ENCODE data around the gene PHKA1. TPM values are rescaled to one million over a fixed set of nuclear protein-coding genes. Genes with fewer than 3 reads are reported as not detected.

Gene PHKA1
- total RNA-seq, 3 donors from 2014 or later (not counting 1 experiment from before 2014, with no cell fraction given), result 0.13 to 0.24 (median 0.16) TPM

DNA sequence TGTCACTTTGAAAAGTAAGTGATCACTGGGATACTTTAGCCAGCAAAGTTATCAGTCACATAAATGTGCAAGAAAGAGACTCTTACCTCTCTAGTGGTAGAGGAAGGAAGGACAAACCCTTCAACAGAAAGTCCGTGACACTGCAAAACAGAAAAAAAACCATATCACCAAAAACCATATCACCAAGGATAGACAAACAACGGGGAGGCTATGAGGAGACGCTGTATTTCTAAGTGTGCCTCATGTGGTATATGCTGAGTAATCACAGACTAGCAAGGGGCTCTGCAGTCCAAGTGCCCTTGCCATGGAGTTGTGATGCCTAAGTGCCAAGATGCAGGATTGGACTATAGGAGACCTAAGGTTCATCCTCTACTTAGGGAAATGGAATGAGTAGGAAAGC is 129.9 kb downstream of the PHKA1 start:
- intact Hi-C loops (cut with micrococcal nuclease), result no loop called here
- ATAC-seq (no peak), DNase-seq (no peak)
- TF ChIP-seq, protein P1, sequence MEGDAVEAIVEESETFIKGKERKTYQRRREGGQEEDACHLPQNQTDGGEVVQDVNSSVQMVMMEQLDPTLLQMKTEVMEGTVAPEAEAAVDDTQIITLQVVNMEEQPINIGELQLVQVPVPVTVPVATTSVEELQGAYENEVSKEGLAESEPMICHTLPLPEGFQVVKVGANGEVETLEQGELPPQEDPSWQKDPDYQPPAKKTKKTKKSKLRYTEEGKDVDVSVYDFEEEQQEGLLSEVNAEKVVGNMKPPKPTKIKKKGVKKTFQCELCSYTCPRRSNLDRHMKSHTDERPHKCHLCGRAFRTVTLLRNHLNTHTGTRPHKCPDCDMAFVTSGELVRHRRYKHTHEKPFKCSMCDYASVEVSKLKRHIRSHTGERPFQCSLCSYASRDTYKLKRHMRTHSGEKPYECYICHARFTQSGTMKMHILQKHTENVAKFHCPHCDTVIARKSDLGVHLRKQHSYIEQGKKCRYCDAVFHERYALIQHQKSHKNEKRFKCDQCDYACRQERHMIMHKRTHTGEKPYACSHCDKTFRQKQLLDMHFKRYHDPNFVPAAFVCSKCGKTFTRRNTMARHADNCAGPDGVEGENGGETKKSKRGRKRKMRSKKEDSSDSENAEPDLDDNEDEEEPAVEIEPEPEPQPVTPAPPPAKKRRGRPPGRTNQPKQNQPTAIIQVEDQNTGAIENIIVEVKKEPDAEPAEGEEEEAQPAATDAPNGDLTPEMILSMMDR (IDR thresholded peaks at IDR 0.05), result no peak
- H3K9me3 Mint-ChIP-seq, result no peaks in the 10 kb centered on the region
- no peak overlapping the region for H3K27ac Mint-ChIP-seq
- no peaks in the 10 kb centered on the region for H3K4me1 Mint-ChIP-seq
- WGBS (ENCODE audit: insufficient coverage), result no CpG with 5 or more reads among the region's 3 CpGs
- Histone ChIP-seq H3K4me1 (ENCODE audit: control insufficient read depth, insufficient read depth, low read length) (no peaks in the 10 kb centered on the region), H3K36me3 (ENCODE audit: control insufficient read depth, insufficient read depth, low read length) (no peaks in the 10 kb centered on the region), H3K4me3 (ENCODE audit: low read length) (no peak overlapping the region), H3K27ac (ENCODE audit: low read length) (no peak overlapping the region), H3K9me3 (ENCODE audit: control insufficient read depth, insufficient read depth, low read length) (no peaks in the 10 kb centered on the region), H3K27me3 (ENCODE audit: control insufficient read depth, insufficient read depth, low read length) (no peaks in the 10 kb centered on the region)
- no peaks in the 10 kb centered on the region for H3K36me3 Mint-ChIP-seq
- peaks cover 4 to 5% of the 10 kb centered on the region in 2 donors for H3K27me3 Mint-ChIP-seq (ENCODE audit: low read depth in 2 of 2)
- no peak overlapping the region for H3K4me3 Mint-ChIP-seq

DNA sequence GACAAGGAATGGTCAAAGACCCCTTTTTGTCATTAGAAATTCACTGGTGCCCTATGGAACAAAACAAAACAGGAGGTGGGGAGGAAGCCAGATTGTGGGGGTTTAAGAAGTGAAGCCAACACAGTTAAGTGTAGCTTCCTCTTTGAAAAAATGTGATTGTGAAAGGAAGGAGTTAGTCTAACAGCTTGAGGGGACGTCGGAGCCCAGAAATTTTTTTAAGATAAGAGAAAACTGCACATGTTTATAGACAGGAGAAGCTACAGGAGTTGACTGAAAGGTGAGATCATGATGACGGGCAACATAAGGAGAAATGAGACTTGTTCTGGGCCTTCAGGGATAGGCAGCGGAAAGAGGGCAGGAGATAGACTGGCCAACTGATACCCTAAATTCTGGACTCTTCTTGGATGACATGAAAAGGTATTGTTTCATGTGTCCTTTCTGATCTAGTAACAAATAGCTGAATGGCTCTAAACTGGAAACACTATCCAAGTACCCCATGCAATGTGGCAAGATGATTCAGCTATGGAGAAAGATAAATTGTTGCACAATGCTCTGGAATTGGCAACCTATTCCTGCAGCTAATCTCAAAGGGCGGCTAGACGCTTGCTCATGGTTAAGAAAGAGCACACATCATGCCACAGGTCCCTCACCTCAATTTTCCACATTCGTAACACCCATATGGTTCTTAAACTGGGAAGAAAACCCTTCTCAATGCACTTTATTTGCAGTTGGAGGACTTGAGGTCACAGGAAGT is 137.8 kb downstream of the PHKA1 start:
- H3K4me1 ChIP-seq (ENCODE audit: control insufficient read depth, insufficient read depth, low read length), result no peaks in the 10 kb centered on the region
- intact Hi-C loops (cut with micrococcal nuclease), result no loop called here
- peaks cover 0 to 10% of the 10 kb centered on the region in 2 donors for H3K4me1 Mint-ChIP-seq
- H3K36me3 ChIP-seq (ENCODE audit: control insufficient read depth, insufficient read depth, low read length), result no peaks in the 10 kb centered on the region
- no peak overlapping the region for H3K27ac Mint-ChIP-seq
- no peak overlapping the region for H3K27ac ChIP-seq (ENCODE audit: low read length)
- H3K27me3 ChIP-seq (ENCODE audit: control insufficient read depth, insufficient read depth, low read length), result no peaks in the 10 kb centered on the region
- DNase-seq, result no peak
- H3K36me3 Mint-ChIP-seq, result no peaks in the 10 kb centered on the region
- no peaks in the 10 kb centered on the region for H3K9me3 Mint-ChIP-seq
- peaks cover 4 to 27% of the 10 kb centered on the region in 2 donors for H3K27me3 Mint-ChIP-seq (ENCODE audit: low read depth in 2 of 2)
- H3K9me3 ChIP-seq (ENCODE audit: control insufficient read depth, insufficient read depth, low read length), result no peaks in the 10 kb centered on the region
- H3K4me3 Mint-ChIP-seq, result no peak overlapping the region
- TF ChIP-seq, protein P1 (IDR thresholded peaks at IDR 0.05), result no peak
- 51% methylated on average over 6 of the region's 7 CpGs for WGBS (ENCODE audit: insufficient coverage)
- ATAC-seq, result no peak
- H3K4me3 ChIP-seq (ENCODE audit: low read length), result no peak overlapping the region

DNA sequence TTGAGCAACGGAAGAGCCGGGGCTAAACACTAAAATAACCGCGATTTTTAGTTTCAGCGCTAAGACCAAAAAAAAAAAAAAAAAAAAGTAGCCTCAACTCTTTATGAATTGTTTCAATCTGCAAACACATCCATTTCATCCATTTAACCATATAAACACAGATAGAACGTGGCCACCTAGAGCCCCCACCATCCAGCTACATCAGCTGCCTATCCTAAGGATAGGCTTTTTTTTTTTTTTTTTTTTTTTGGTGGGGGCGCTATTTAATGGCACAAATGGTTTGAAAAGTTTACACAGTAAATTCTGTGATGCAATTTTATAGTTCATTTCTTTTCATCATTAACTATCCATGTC is 141.0 kb downstream of the PHKA1 start:
- WGBS (ENCODE audit: insufficient coverage), result 0% methylated on average over 3 of the region's 7 CpGs
- Histone ChIP-seq H3K9me3 (ENCODE audit: control insufficient read depth, insufficient read depth, low read length) (no peaks in the 10 kb centered on the region), H3K27me3 (ENCODE audit: control insufficient read depth, insufficient read depth, low read length) (no peaks in the 10 kb centered on the region), H3K36me3 (ENCODE audit: control insufficient read depth, insufficient read depth, low read length) (peaks cover 3% of the 10 kb centered on the region), H3K27ac (ENCODE audit: low read length) (no peak overlapping the region), H3K4me3 (ENCODE audit: low read length) (peak overlapping the region; percentile 74), H3K4me1 (ENCODE audit: control insufficient read depth, insufficient read depth, low read length) (no peaks in the 10 kb centered on the region)
- Mint-ChIP-seq H3K9me3 (no peaks in the 10 kb centered on the region), H3K36me3 (no peaks in the 10 kb centered on the region), H3K4me1 (peaks cover 0 to 10% of the 10 kb centered on the region in 2 donors), H3K27ac (peak overlapping the region; percentile 73 to 91), H3K27me3 (ENCODE audit: low read depth in 2 of 2) (peaks cover 4 to 19% of the 10 kb centered on the region in 2 donors), H3K4me3 (peak overlapping the region; percentile 94)
- ATAC-seq (peak in 2 of 3 donors; percentile 6 to 36), DNase-seq (no peak)
- TF ChIP-seq, protein P1 (IDR thresholded peaks at IDR 0.05), result no peak
- intact Hi-C loops (cut with micrococcal nuclease), result no loop called here

Measured in natural killer cell (primary cell).